Mesodermal cell (in vitro differentiated cells): ENCODE data around the gene RAB3D.

ENCODE experiments used
- H3K27ac ChIP-seq: 2 replicates; pipeline ENCODE4 v1.7.0; 2013; ENCODE audit warnings: mild to moderate bottlenecking, low read depth, low read length, moderate library complexity; ENCODE audit not compliant: severe bottlenecking
- H3K36me3 ChIP-seq: 2 replicates; pipeline ENCODE4 v1.7.1; 2013; ENCODE audit warnings: mild to moderate bottlenecking, low read length, moderate library complexity; ENCODE audit not compliant: control insufficient read depth, insufficient read depth
- H3K4me1 ChIP-seq: one replicate; pipeline ENCODE4 v1.7.1; 2013; ENCODE audit warnings: mild to moderate bottlenecking, low read length; ENCODE audit not compliant: insufficient read depth, control insufficient read depth, poor library complexity, severe bottlenecking
- H3K4me3 ChIP-seq: 2 replicates; pipeline ENCODE4 v1.7.0; 2013; ENCODE audit warnings: low read length, control low read depth, mild to moderate bottlenecking; ENCODE audit not compliant: insufficient read depth, poor library complexity, severe bottlenecking; ENCODE audit errors: extremely low read depth
- H3K9me3 ChIP-seq: 2 replicates; pipeline ENCODE4 v1.7.1; 2013; ENCODE audit warnings: mild to moderate bottlenecking, low read length, moderate library complexity; ENCODE audit not compliant: control insufficient read depth
- WGBS, 2 experiments: methylation state at CpG; one replicate each; pipeline ENCODE4 v1.1.5; 2013; ENCODE audit warnings: missing lambda C conversion rate in 2 of 2; ENCODE audit not compliant: insufficient coverage in 2 of 2; 5-methylcytosine and 5-hydroxymethylcytosine counted together

RAB3D gene

GRCh38 chr19:11377756-11378155 lies 38.3 kb upstream of the RAB3D start:
- WGBS, 2 experiments, result 95 to 100% methylated on average over 2 to 3 of the region's 3 CpGs
- Histone ChIP-seq H3K27ac (no peak overlapping the region), H3K9me3 (no peaks in the 10 kb centered on the region), H3K36me3 (peaks cover 24% of the 10 kb centered on the region), H3K4me1 (peaks cover 17% of the 10 kb centered on the region), H3K4me3 (no peak overlapping the region)

DNA sequence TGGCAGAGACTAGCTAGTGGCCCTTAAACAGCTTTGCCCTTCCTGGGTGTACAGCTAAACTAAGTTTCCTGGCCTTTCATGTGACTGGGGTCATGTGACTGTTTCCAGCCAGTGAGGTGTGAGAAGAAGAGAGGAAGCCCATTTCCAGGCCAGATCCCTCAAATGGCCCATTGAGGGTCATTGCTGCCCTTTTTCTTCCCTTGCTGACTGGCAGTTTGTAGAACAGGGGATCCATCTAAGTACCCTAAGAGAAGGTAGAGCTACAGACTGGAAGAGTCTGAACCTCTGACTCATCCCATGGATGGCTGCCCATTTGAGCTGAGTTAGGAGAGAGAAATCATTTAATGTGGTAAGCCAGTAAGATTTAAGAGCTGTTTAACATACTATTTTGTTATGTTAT lies 37.8 kb upstream of the RAB3D start:
- Histone ChIP-seq H3K4me3 (no peak overlapping the region), H3K27ac (peak overlapping the region; percentile 16), H3K4me1 (peaks cover 17% of the 10 kb centered on the region), H3K36me3 (peaks cover 24% of the 10 kb centered on the region), H3K9me3 (no peaks in the 10 kb centered on the region)

DNA sequence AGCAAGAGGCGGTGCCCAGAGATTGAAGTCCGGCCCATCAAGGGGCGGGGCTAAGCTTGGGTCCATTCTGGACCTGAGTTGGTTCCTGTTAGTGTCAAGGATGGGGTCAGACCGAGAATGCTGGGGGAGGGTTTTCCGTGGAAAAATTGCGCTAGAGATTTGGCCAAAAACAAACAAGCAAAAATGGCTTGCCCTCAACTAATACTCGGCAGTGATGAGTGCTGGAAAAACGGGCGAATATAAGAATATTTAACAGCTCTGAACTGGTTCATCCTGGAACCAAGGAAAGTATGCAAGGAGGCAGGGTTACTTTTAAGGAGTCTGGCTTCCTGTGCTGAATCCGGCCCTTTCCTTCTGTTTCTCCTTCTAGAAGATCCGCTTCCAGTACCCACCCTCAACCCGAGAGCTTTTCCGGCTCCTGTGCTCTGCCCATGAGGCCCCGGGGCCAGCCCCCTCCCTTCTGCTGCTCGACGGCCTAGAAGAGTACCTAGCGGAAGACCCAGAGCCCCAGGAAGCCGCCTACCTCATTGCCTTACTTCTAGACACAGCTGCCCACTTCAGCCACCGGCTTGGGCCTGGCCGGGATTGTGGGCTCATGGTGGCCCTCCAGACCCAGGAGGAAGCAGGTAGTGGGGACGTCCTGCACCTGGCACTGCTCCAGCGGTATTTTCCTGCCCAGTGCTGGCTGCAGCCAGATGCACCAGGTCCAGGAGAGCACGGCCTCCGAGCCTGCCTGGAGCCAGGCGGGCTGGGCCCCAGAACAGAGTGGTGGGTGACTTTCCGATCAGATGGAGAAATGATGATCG lies 35.9 kb upstream of the RAB3D start:
- Histone ChIP-seq H3K36me3 (peaks cover 24% of the 10 kb centered on the region), H3K9me3 (no peaks in the 10 kb centered on the region), H3K4me1 (peaks cover 17% of the 10 kb centered on the region), H3K27ac (peak overlapping the region; percentile 46), H3K4me3 (peak overlapping the region; percentile 58)
- WGBS, 2 experiments, result 38 to 46% methylated on average over 24 to 27 of the region's 27 CpGs

DNA sequence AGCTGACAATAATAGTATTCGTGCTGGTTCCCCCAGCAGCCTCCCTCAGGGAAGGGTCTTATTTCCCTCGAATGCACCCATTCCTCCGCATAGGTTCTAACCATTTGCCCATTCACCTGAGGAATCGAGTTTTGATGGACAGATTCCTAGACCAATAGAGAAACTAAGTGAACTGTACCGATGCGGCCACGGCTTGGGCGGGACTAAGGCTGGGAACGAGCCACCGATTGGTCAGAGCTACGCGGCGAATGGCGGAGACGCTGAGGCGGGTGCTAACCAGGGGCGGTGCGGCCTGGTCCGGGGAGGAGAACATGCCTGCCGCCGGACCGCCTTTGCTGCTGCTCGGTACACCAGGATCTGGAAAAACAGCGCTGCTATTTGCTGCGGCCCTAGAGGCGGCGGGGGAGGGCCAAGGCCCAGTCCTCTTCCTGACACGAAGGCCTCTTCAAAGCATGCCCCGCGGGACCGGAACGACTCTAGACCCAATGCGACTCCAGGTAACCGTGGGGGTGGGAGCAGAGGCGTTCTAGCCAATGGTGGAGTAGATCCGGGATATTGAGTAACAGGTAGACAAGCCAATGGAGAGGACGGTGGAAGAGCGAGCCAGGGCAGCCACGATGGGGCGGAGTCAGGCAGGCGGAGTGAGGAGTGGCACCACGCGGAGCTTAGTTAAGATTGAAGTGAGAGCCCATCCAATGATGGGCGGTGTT lies 35.1 kb upstream of the RAB3D start, which contains the start of gene SWSAP1:
SWSAP1 (plus strand) TSS at position 234 of the 710 bp plus-strand sequence; CDS start at position 249, 15 bp downstream.
- WGBS, 2 experiments, result 0% methylated on average over 40 to 42 of the region's 44 CpGs
- Histone ChIP-seq H3K4me1 (peaks cover 17% of the 10 kb centered on the region), H3K9me3 (no peaks in the 10 kb centered on the region), H3K27ac (peak within 1 kb of the TSS; percentile 86), H3K4me3 (peak within 1 kb of the TSS; percentile 58), H3K36me3 (peaks cover 24% of the 10 kb centered on the region)

- Histone ChIP-seq H3K9me3 (no peaks in the 10 kb centered on the region), H3K4me1 (peaks cover 17% of the 10 kb centered on the region), H3K27ac (peak overlapping the region; percentile 79), H3K4me3 (peak overlapping the region; percentile 58), H3K36me3 (peaks cover 23% of the 10 kb centered on the region)
- 76 to 83% methylated on average over 8 to 11 of the region's 11 CpGs for WGBS, 2 experiments
Observed at GRCh38 chr19:11373885-11374432, 34.5 kb upstream of the RAB3D start.

GRCh38 chr19:11373166-11373884 lies 33.9 kb upstream of the RAB3D start:
- 54 to 78% methylated on average over 5 to 9 of the region's 10 CpGs for WGBS, 2 experiments
- Histone ChIP-seq H3K36me3 (peaks cover 17% of the 10 kb centered on the region), H3K27ac (peak overlapping the region; percentile 79), H3K4me1 (peaks cover 17% of the 10 kb centered on the region), H3K9me3 (no peaks in the 10 kb centered on the region), H3K4me3 (no peak overlapping the region)

GRCh38 chr19:11370744-11371143 lies 31.3 kb upstream of the RAB3D start:
- Histone ChIP-seq H3K36me3 (peaks cover under 1% of the 10 kb centered on the region), H3K4me3 (no peak overlapping the region), H3K9me3 (no peaks in the 10 kb centered on the region), H3K4me1 (peaks cover 10% of the 10 kb centered on the region), H3K27ac (no peak overlapping the region)
- 89 to 95% methylated on average over 2 of the region's 2 CpGs for WGBS, 2 experiments

- WGBS, 2 experiments, result 71% methylated on average over 1 of the region's 2 CpGs; no CpG with 5 or more reads in 1 of the 2 experiments
- Histone ChIP-seq H3K4me3 (no peak overlapping the region), H3K36me3 (peaks cover 2% of the 10 kb centered on the region), H3K27ac (no peak overlapping the region), H3K4me1 (no peaks in the 10 kb centered on the region), H3K9me3 (no peaks in the 10 kb centered on the region)
Observed at GRCh38 chr19:11367528-11367927, 28.1 kb upstream of the RAB3D start.

- H3K9me3 ChIP-seq, result no peaks in the 10 kb centered on the region
- H3K27ac ChIP-seq, result no peak overlapping the region
- H3K4me1 ChIP-seq, result no peaks in the 10 kb centered on the region
- no peak overlapping the region for H3K4me3 ChIP-seq
- H3K36me3 ChIP-seq, result peaks cover 2% of the 10 kb centered on the region
- WGBS, 2 experiments, result 80 to 94% methylated on average over 1 to 2 of the region's 7 CpGs
Observed at GRCh38 chr19:11365557-11366117, 26.2 kb upstream of the RAB3D start.

DNA sequence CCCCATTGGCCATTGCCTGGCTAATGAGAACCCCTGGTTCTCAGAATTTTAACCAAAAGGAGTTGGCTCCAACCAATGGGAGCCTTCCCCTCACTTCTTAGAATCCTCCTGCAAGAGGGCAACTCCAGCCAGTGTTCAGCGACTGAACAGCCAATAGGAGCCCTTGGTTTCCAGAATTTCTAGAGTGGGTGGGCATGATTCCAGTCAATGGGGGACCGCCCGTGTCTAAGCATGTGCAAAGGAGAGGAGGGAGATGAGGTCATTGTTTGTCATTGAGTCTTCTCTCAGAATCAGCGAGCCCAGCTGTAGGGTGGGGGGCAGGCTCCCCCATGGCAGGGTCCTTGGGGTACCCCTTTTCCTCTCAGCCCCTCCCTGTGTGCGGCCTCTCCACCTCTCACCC lies 25.5 kb upstream of the RAB3D start:
- Histone ChIP-seq H3K4me1 (no peaks in the 10 kb centered on the region), H3K27ac (no peak overlapping the region), H3K36me3 (peaks cover 2% of the 10 kb centered on the region), H3K4me3 (no peak overlapping the region), H3K9me3 (no peaks in the 10 kb centered on the region)
- 90 to 100% methylated on average over 1 to 4 of the region's 5 CpGs for WGBS, 2 experiments
